ENCODE data around the gene RASGEF1C.

The RASGEF1C gene

GRCh38 chr5:180097163-180097894 lies 111.7 kb downstream of the RASGEF1C start:
- no peak overlapping the region for H3K27ac ChIP-seq (ENCODE audit: low read length)
- no peak overlapping the region for H3K4me2 ChIP-seq (ENCODE audit: low read length)
- no peak overlapping the region for H3K9ac ChIP-seq (ENCODE audit: low read length)
- H3K4me3 ChIP-seq (ENCODE audit: low read length) = no peak overlapping the region
- H3K36me3 ChIP-seq (replicated peaks; ENCODE audit: low read depth, low read length) = no peaks in the 10 kb centered on the region
- no peaks in the 10 kb centered on the region for H4K20me1 ChIP-seq (ENCODE audit: insufficient read depth, low read length)
- H3K27me3 ChIP-seq (ENCODE audit: low read depth, low read length) = no peaks in the 10 kb centered on the region
- H3K9me3 ChIP-seq (ENCODE audit: insufficient read depth, low read length) = no peaks in the 10 kb centered on the region
- no peaks in the 10 kb centered on the region for H3K79me2 ChIP-seq (ENCODE audit: low read length)
- TF ChIP-seq CTCF (IDR thresholded peaks at IDR 0.05; ENCODE audit: low read depth, low read length) = no peak
- TF ChIP-seq EZH2phosphoT487 (IDR thresholded peaks at IDR 0.05; ENCODE audit: low read depth) = no peak
- no peaks in the 10 kb centered on the region for H3K4me1 ChIP-seq (ENCODE audit: low read length)
- H2AFZ ChIP-seq (ENCODE audit: low read depth, low read length) = no peak overlapping the region

- H3K4me2 ChIP-seq (ENCODE audit: low read length) = no peak overlapping the region
- H3K27ac ChIP-seq (ENCODE audit: low read length) = no peak overlapping the region
- H3K4me1 ChIP-seq (ENCODE audit: low read length) = no peaks in the 10 kb centered on the region
These were observed 112.4 kb downstream of the RASGEF1C start for GRCh38 chr5:180096616-180097015.

GRCh38 chr5:180095545-180095944 lies 113.5 kb downstream of the RASGEF1C start:
- Histone ChIP-seq H3K9ac (ENCODE audit: low read length) (no peak overlapping the region), H3K4me3 (ENCODE audit: low read length) (no peak overlapping the region)
- TF ChIP-seq EZH2phosphoT487 (IDR thresholded peaks at IDR 0.05; ENCODE audit: low read depth) = no peak
- TF ChIP-seq CTCF (IDR thresholded peaks at IDR 0.05; ENCODE audit: low read depth, low read length) = no peak

More at GRCh38 chr5:180096616-180097015, 112.4 kb downstream of the RASGEF1C start:
- no peak overlapping the region for H3K9ac ChIP-seq (ENCODE audit: low read length)
- no peak overlapping the region for H3K4me3 ChIP-seq (ENCODE audit: low read length)
- TF ChIP-seq EZH2phosphoT487 (IDR thresholded peaks at IDR 0.05; ENCODE audit: low read depth) = no peak
- no peak for TF ChIP-seq CTCF (IDR thresholded peaks at IDR 0.05; ENCODE audit: low read depth, low read length)
- no peaks in the 10 kb centered on the region for H3K79me2 ChIP-seq (ENCODE audit: low read length)
- no peak overlapping the region for H2AFZ ChIP-seq (ENCODE audit: low read depth, low read length)
- no peaks in the 10 kb centered on the region for H4K20me1 ChIP-seq (ENCODE audit: insufficient read depth, low read length)
- no peaks in the 10 kb centered on the region for H3K9me3 ChIP-seq (ENCODE audit: insufficient read depth, low read length)
- no peaks in the 10 kb centered on the region for H3K36me3 ChIP-seq (replicated peaks; ENCODE audit: low read depth, low read length)
- H3K27me3 ChIP-seq (ENCODE audit: low read depth, low read length) = no peaks in the 10 kb centered on the region

GRCh38 chr5:180093651-180094382 lies 115.2 kb downstream of the RASGEF1C start:
- no peak overlapping the region for H3K9ac ChIP-seq (ENCODE audit: low read length)
- no peaks in the 10 kb centered on the region for H3K27me3 ChIP-seq (ENCODE audit: low read depth, low read length)
- H3K9me3 ChIP-seq (ENCODE audit: insufficient read depth, low read length) = no peaks in the 10 kb centered on the region
- H3K4me2 ChIP-seq (ENCODE audit: low read length) = no peak overlapping the region
- no peaks in the 10 kb centered on the region for H3K36me3 ChIP-seq (replicated peaks; ENCODE audit: low read depth, low read length)
- no peak overlapping the region for H3K4me3 ChIP-seq (ENCODE audit: low read length)
- H4K20me1 ChIP-seq (ENCODE audit: insufficient read depth, low read length) = no peaks in the 10 kb centered on the region
- TF ChIP-seq CTCF (IDR thresholded peaks at IDR 0.05; ENCODE audit: low read depth, low read length) = no peak
- no peak for TF ChIP-seq EZH2phosphoT487 (IDR thresholded peaks at IDR 0.05; ENCODE audit: low read depth)
- no peaks in the 10 kb centered on the region for H3K79me2 ChIP-seq (ENCODE audit: low read length)
- H3K27ac ChIP-seq (ENCODE audit: low read length) = no peak overlapping the region
- H2AFZ ChIP-seq (ENCODE audit: low read depth, low read length) = no peak overlapping the region
- no peaks in the 10 kb centered on the region for H3K4me1 ChIP-seq (ENCODE audit: low read length)

More at GRCh38 chr5:180095545-180095944, 113.5 kb downstream of the RASGEF1C start:
- Histone ChIP-seq H3K9me3 (ENCODE audit: insufficient read depth, low read length) (no peaks in the 10 kb centered on the region), H3K4me2 (ENCODE audit: low read length) (no peak overlapping the region), H3K27ac (ENCODE audit: low read length) (no peak overlapping the region), H3K36me3 (replicated peaks; ENCODE audit: low read depth, low read length) (no peaks in the 10 kb centered on the region), H3K4me1 (ENCODE audit: low read length) (no peaks in the 10 kb centered on the region), H3K79me2 (ENCODE audit: low read length) (no peaks in the 10 kb centered on the region), H4K20me1 (ENCODE audit: insufficient read depth, low read length) (no peaks in the 10 kb centered on the region), H3K27me3 (ENCODE audit: low read depth, low read length) (no peaks in the 10 kb centered on the region), H2AFZ (ENCODE audit: low read depth, low read length) (no peak overlapping the region)
